ENCODE data around the gene CDH23. TPM values are rescaled to one million over a fixed set of nuclear protein-coding genes. Genes with fewer than 3 reads are reported as not detected.

The CDH23 gene
- total and polyA plus RNA-seq, 2 experiments from 2014 or later = 0.30 to 1.5 TPM

DNA sequence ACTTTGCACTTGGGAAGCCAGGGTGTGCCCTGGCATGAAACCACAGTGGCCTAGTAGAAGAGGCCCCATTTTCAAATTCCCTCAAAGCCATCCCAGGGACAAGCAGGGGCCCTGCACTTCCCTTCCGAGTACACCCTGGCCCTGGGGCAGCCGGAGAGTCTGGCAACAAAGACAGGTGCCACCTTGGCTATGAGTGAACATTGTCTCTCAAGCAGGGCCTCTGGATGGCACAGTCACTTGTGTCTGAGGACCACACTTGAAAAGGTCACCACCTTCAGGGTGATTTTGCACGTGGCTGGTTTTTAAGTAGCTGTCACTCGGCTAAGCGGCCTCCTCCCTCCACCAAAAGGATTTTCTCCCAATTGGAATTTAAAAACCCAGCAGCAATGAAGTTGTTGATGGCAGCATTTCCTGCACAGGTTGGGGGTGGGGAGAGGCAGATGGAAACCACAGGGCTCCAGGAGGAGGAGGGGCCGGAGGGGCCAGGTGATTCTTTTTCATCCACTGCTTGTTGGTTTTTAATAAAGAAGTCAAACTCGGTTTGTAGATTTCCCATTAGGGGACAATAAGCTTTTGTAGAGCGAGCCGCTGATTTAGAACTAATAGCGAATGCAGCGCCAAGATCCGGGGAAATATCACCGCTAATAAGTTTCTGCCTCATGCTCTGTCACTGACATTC, 289.0 kb downstream of the CDH23 start:
- Histone ChIP-seq H2AFZ (no peak overlapping the region), H3K9me3 (ENCODE audit: low read depth) (no peaks in the 10 kb centered on the region), H3K4me2 (no peak overlapping the region), H3K79me2 (no peaks in the 10 kb centered on the region), H3K36me3 (replicated peaks; ENCODE audit: insufficient read depth, low read depth) (no peaks in the 10 kb centered on the region), H4K20me1 (ENCODE audit: insufficient read depth, poor library complexity, severe bottlenecking) (no peaks in the 10 kb centered on the region), H3K4me3 (no peak overlapping the region), H3K9me2 (replicated peaks; ENCODE audit: insufficient read depth) (no peaks in the 10 kb centered on the region), H3K27me3 (peaks cover 4% of the 10 kb centered on the region), H3K4me1 (ENCODE audit: insufficient read depth) (no peaks in the 10 kb centered on the region), H3K27ac (no peak overlapping the region)
- WGBS (ENCODE audit: low lambda C conversion rate, missing lambda C conversion rate) = 75% methylated on average over 13 of the region's 13 CpGs
- TF ChIP-seq EZH2 (IDR thresholded peaks at IDR 0.05; ENCODE audit: borderline replicate concordance) = no peak
- TF ChIP-seq EZH2phosphoT487 (IDR thresholded peaks at IDR 0.05; ENCODE audit: low read depth, severe bottlenecking, unreplicated experiment) = no peak
- TF ChIP-seq, protein P1, sequence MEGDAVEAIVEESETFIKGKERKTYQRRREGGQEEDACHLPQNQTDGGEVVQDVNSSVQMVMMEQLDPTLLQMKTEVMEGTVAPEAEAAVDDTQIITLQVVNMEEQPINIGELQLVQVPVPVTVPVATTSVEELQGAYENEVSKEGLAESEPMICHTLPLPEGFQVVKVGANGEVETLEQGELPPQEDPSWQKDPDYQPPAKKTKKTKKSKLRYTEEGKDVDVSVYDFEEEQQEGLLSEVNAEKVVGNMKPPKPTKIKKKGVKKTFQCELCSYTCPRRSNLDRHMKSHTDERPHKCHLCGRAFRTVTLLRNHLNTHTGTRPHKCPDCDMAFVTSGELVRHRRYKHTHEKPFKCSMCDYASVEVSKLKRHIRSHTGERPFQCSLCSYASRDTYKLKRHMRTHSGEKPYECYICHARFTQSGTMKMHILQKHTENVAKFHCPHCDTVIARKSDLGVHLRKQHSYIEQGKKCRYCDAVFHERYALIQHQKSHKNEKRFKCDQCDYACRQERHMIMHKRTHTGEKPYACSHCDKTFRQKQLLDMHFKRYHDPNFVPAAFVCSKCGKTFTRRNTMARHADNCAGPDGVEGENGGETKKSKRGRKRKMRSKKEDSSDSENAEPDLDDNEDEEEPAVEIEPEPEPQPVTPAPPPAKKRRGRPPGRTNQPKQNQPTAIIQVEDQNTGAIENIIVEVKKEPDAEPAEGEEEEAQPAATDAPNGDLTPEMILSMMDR (IDR thresholded peaks at IDR 0.05; ENCODE audit: poor library complexity) = no peak
- DNase-seq (ENCODE audit: low spot score) = no peak

DNA sequence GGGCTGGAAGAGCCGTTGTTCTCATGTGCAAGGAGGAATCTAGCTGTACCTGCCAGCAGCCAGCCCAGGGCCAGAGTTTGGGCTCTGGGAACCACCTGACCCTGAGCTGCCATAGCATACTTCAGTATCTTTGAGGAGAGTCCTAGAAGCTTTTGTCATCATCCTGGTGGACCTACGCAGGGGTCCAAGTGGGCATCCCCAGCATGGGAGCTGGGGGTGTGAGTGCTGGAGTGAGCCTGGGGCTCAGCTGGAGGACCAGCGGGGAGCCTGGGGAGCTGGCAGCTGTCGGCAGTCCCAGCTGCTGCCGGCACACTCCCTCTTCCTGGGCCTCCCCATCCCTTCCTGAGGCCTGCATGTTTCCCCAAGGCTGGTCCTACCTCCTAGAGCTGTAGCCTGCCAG, 290.4 kb downstream of the CDH23 start:
- Histone ChIP-seq H3K4me3 (no peak overlapping the region), H3K79me2 (no peaks in the 10 kb centered on the region), H3K9me3 (ENCODE audit: low read depth) (no peaks in the 10 kb centered on the region), H3K27ac (no peak overlapping the region), H4K20me1 (ENCODE audit: insufficient read depth, poor library complexity, severe bottlenecking) (no peaks in the 10 kb centered on the region), H3K36me3 (replicated peaks; ENCODE audit: insufficient read depth, low read depth) (no peaks in the 10 kb centered on the region), H3K9me2 (replicated peaks; ENCODE audit: insufficient read depth) (no peaks in the 10 kb centered on the region), H3K4me1 (ENCODE audit: insufficient read depth) (no peaks in the 10 kb centered on the region), H2AFZ (no peak overlapping the region), H3K27me3 (no peaks in the 10 kb centered on the region), H3K4me2 (no peak overlapping the region)
- WGBS (ENCODE audit: low lambda C conversion rate, missing lambda C conversion rate) = 83% methylated on average over 5 of the region's 5 CpGs
- TF ChIP-seq EZH2phosphoT487 (IDR thresholded peaks at IDR 0.05; ENCODE audit: low read depth, severe bottlenecking, unreplicated experiment) (no peak), EZH2 (IDR thresholded peaks at IDR 0.05; ENCODE audit: borderline replicate concordance) (no peak)
- TF ChIP-seq, protein P1 (IDR thresholded peaks at IDR 0.05; ENCODE audit: poor library complexity) = no peak
- DNase-seq (ENCODE audit: low spot score) = no peak

DNA sequence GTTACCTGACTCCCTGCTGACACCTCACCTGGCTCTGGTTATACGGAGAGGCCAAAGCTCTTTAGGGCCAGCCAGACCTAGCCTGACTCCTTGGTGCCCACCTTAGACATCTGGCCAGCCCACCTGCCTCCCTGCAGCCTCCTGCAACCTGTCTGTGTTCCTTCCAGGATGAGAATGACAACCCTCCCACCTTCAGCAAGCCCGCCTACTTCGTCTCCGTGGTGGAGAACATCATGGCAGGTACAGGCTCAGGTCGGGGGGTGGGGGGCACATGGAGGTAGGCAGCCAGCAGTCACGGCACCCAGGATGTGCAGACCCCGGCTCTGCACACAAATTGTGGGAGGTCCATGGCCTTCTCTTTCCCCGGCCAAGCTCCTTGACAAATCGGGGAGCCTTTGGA, 290.8 kb downstream of the CDH23 start:
- DNase-seq (ENCODE audit: low spot score) = no peak

DNA sequence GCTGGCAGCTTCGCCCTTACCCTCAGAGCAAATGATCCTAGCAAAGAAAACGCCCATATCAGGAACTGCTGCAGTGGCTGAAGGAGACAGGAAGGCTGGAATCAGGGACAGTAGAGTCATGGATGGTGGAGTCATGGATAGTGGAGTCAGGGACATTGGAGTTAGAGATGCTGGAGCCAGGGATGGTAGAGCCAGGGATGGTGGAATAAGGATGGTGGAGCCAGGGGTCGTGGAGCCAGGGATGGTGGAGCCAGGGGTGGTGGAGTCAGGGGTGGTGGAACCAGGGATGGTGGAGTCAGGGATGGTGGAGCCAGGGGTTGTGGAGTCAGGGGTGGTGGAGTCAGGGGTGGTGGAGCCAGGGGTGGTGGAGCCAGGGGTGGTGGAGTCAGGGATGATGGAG, 291.5 kb downstream of the CDH23 start:
- Histone ChIP-seq H2AFZ (no peak overlapping the region), H4K20me1 (ENCODE audit: insufficient read depth, poor library complexity, severe bottlenecking) (no peaks in the 10 kb centered on the region), H3K27ac (no peak overlapping the region), H3K4me2 (no peak overlapping the region), H3K9me2 (replicated peaks; ENCODE audit: insufficient read depth) (no peaks in the 10 kb centered on the region), H3K27me3 (no peaks in the 10 kb centered on the region), H3K4me1 (ENCODE audit: insufficient read depth) (no peaks in the 10 kb centered on the region), H3K79me2 (no peaks in the 10 kb centered on the region), H3K9me3 (ENCODE audit: low read depth) (no peaks in the 10 kb centered on the region), H3K36me3 (replicated peaks; ENCODE audit: insufficient read depth, low read depth) (no peaks in the 10 kb centered on the region), H3K4me3 (no peak overlapping the region)
- 91% methylated on average over 3 of the region's 3 CpGs for WGBS (ENCODE audit: low lambda C conversion rate, missing lambda C conversion rate)
- DNase-seq (ENCODE audit: low spot score) = no peak
- no peak for TF ChIP-seq EZH2phosphoT487 (IDR thresholded peaks at IDR 0.05; ENCODE audit: low read depth, severe bottlenecking, unreplicated experiment)
- TF ChIP-seq, protein P1 (IDR thresholded peaks at IDR 0.05; ENCODE audit: poor library complexity) = no peak
- no peak for TF ChIP-seq EZH2 (IDR thresholded peaks at IDR 0.05; ENCODE audit: borderline replicate concordance)

More for the DNA sequence above, 290.8 kb downstream of the CDH23 start:
- no peaks in the 10 kb centered on the region for H3K27me3 ChIP-seq
- no peaks in the 10 kb centered on the region for H3K36me3 ChIP-seq (replicated peaks; ENCODE audit: insufficient read depth, low read depth)
- 80% methylated on average over 9 of the region's 9 CpGs for WGBS (ENCODE audit: low lambda C conversion rate, missing lambda C conversion rate)
- no peak overlapping the region for H3K27ac ChIP-seq
- H3K9me3 ChIP-seq (ENCODE audit: low read depth) = no peaks in the 10 kb centered on the region
- H2AFZ ChIP-seq = no peak overlapping the region
- no peaks in the 10 kb centered on the region for H3K4me1 ChIP-seq (ENCODE audit: insufficient read depth)
- no peak overlapping the region for H3K4me2 ChIP-seq
- no peaks in the 10 kb centered on the region for H3K79me2 ChIP-seq
- H3K4me3 ChIP-seq = no peak overlapping the region
- no peaks in the 10 kb centered on the region for H4K20me1 ChIP-seq (ENCODE audit: insufficient read depth, poor library complexity, severe bottlenecking)
- TF ChIP-seq EZH2 (IDR thresholded peaks at IDR 0.05; ENCODE audit: borderline replicate concordance) = no peak
- no peaks in the 10 kb centered on the region for H3K9me2 ChIP-seq (replicated peaks; ENCODE audit: insufficient read depth)
